NB4 (cell line): ENCODE results near the gene TSPAN2.

Source experiments
- DNase-seq: peaks from one replicate; pipeline ENCODE4 v3.0.0; 2010; ENCODE audit warnings: low read depth
- H3K4me3 ChIP-seq: one replicate; pipeline ENCODE4 v1.5.1; 2011; ENCODE audit warnings: mild to moderate bottlenecking, low read depth, low read length, moderate library complexity
- CTCF ChIP-seq: IDR thresholded peaks from one replicate; pipeline ENCODE4 v1.5.1; 2012; ENCODE audit warnings: low read depth, low read length
- MYC ChIP-seq: IDR thresholded peaks from 2 replicates; pipeline ENCODE4 v1.6.1; 2011; ENCODE audit warnings: low read depth, low read length
- POLR2A ChIP-seq: IDR thresholded peaks from 2 replicates; pipeline ENCODE4 v1.6.1; 2011; ENCODE audit warnings: mild to moderate bottlenecking; ENCODE audit not compliant: insufficient read length; ENCODE audit errors: extremely low read depth
- TF ChIP-seq, protein P1 (sequence below): IDR thresholded peaks from 2 replicates; pipeline ENCODE4 v1.6.1; 2011; ENCODE audit warnings: low read depth, low read length

The TSPAN2 gene

GRCh38 chr1:115120296-115120695 lies 31.0 kb upstream of the TSPAN2 start:
- TF ChIP-seq POLR2A (no peak), MYC (no peak), CTCF (no peak)
- TF ChIP-seq, protein P1, sequence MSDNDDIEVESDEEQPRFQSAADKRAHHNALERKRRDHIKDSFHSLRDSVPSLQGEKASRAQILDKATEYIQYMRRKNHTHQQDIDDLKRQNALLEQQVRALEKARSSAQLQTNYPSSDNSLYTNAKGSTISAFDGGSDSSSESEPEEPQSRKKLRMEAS: no peak
- DNase-seq: no peak
- H3K4me3 ChIP-seq: no peak overlapping the region

DNA sequence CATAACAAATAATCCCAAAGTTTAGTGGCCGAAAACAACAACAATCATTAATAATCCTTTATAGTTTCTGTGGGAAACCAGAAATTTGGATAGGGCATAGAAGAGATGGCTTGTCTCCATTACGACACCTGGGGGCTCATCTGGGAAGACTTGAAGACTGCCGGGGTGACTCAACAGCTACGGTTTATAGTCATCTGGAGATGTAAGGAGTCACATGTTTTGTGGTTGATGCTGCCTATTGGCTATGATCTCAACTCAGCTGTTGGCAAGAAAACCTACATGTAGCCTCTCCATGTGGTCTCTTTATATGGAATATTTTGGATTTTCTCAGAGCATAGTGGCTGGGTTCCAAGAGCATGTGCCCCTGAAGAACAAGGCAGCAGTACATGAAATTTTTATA lies 29.3 kb upstream of the TSPAN2 start:
- no peak overlapping the region for H3K4me3 ChIP-seq
- TF ChIP-seq POLR2A: no peak
- TF ChIP-seq, protein P1: no peak
- no peak for TF ChIP-seq MYC
- TF ChIP-seq CTCF: no peak
- no peak for DNase-seq

DNA sequence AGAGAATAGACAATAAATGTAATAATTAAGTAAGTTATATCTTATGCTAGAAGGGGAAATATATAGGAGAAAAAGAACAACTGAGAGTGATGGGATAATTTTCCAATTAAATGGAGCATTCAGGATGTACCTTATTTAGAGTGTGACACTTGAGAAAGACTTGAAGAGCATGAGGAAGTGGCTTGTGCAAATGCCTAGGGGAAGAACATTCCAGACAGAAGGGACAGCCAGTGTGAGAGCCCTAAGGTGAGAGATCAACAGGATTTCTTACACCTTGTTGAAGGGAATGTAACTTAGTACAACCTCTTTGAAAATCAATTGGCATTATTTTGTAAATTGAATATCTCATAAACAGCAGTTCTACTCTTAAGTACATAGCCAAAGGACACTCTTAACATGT lies 28.8 kb upstream of the TSPAN2 start:
- no peak overlapping the region for H3K4me3 ChIP-seq
- TF ChIP-seq, protein P1: no peak
- TF ChIP-seq MYC (no peak), CTCF (no peak)
- no peak for DNase-seq

DNA sequence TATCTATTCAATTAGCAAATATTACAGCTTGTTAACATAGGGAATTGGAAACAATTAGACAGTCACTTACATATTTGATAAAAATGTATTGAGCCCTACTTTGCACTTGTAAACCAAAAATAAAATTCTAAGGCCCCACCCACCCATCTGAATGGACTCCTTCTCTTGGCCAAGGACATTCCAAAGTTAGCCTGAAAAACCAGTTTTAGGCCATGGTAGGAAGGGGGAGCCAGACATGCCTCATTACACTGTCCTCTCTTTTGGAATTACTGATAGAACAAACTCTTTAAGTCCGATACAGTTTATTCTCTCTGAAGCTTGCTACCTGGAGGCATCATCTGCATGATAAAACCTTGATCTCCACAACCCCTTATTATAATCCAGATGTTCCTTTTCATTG lies 28.0 kb upstream of the TSPAN2 start:
- no peak overlapping the region for H3K4me3 ChIP-seq
- DNase-seq: no peak
- no peak for TF ChIP-seq MYC
- no peak for TF ChIP-seq POLR2A
- no peak for TF ChIP-seq CTCF
- TF ChIP-seq, protein P1: no peak

GRCh38 chr1:115116512-115116911 lies 27.2 kb upstream of the TSPAN2 start:
- no peak overlapping the region for H3K4me3 ChIP-seq
- DNase-seq: no peak
- TF ChIP-seq MYC: no peak

DNA sequence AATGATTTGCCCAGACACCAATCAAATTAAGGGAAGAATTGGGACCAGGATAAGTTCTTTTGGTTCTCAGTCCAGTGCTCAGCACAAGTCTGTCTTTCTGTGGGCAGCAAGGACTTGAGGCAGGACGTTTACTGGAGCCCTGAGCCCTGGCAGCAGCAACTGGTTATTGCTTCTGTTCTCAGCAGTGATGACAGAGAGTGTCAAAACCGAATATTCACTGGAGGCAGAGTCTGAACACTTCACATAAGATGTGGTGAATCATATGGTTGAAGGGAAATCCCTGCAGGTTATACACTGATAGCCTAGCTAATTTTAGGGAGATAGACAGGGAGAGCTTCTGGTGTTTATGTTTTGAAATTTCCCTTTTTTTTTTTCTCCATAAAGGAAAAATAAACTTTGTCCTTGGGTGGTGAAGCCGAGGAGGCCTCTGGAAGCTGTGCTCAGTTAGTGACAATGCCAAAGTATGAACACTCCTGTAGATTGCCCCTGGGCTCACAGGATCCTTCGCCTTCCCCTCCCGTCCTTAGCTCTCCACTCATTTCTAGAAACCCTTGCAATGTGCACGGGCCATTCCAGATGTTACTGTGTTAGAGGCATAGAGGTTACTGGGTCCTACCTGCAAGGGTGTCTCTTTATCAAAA lies 26.3 kb upstream of the TSPAN2 start:
- TF ChIP-seq POLR2A (no peak), MYC (no peak), CTCF (no peak)
- TF ChIP-seq, protein P1: no peak
- no peak for DNase-seq
- H3K4me3 ChIP-seq: no peak overlapping the region
